ENCODE data around the gene GPR39.

GPR39 gene

GRCh38 chr2:132597831-132598230, 181.2 kb downstream of the GPR39 start:
- no peak for DNase-seq (ENCODE audit: low read depth in 1 of 2, low spot score in 1 of 2)

- no peak for DNase-seq (ENCODE audit: low read depth in 1 of 2, low spot score in 1 of 2)
Measured at GRCh38 chr2:132598536-132598935, 181.9 kb downstream of the GPR39 start.

GRCh38 chr2:132599556-132599955, 183.0 kb downstream of the GPR39 start:
- DNase-seq (ENCODE audit: low read depth in 1 of 2, low spot score in 1 of 2) = no peak

- DNase-seq (ENCODE audit: low read depth in 1 of 2, low spot score in 1 of 2) = no peak
Measured at GRCh38 chr2:132604561-132604960, 188.0 kb downstream of the GPR39 start.

- DNase-seq (ENCODE audit: low read depth in 1 of 2, low spot score in 1 of 2) = no peak
Measured at GRCh38 chr2:132605236-132606180, 188.9 kb downstream of the GPR39 start.

GRCh38 chr2:132606649-132607048, 190.0 kb downstream of the GPR39 start:
- DNase-seq (ENCODE audit: low read depth in 1 of 2, low spot score in 1 of 2) = no peak

- no peak for DNase-seq (ENCODE audit: low read depth in 1 of 2, low spot score in 1 of 2)
Measured at GRCh38 chr2:132607426-132608090, 191.0 kb downstream of the GPR39 start.

- no peak for DNase-seq (ENCODE audit: low read depth in 1 of 2, low spot score in 1 of 2)
Measured at GRCh38 chr2:132608311-132608710, 191.7 kb downstream of the GPR39 start.

- DNase-seq (ENCODE audit: low read depth in 1 of 2, low spot score in 1 of 2) = no peak
Measured at GRCh38 chr2:132609101-132609890, 192.7 kb downstream of the GPR39 start.

GRCh38 chr2:132611719-132612118, 195.1 kb downstream of the GPR39 start:
- DNase-seq (ENCODE audit: low read depth in 1 of 2, low spot score in 1 of 2) = no peak

- no peak for DNase-seq (ENCODE audit: low read depth in 1 of 2, low spot score in 1 of 2)
Measured at GRCh38 chr2:132615329-132616085, 198.9 kb downstream of the GPR39 start.

GRCh38 chr2:132617989-132618388, 201.4 kb downstream of the GPR39 start:
- DNase-seq (ENCODE audit: low read depth in 1 of 2, low spot score in 1 of 2) = no peak

GRCh38 chr2:132618734-132619133, 202.1 kb downstream of the GPR39 start:
- DNase-seq (ENCODE audit: low read depth in 1 of 2, low spot score in 1 of 2) = no peak

GRCh38 chr2:132620115-132620514, 203.5 kb downstream of the GPR39 start:
- no peak for DNase-seq (ENCODE audit: low read depth in 1 of 2, low spot score in 1 of 2)

- DNase-seq (ENCODE audit: low read depth in 1 of 2, low spot score in 1 of 2) = no peak
Measured at GRCh38 chr2:132621131-132621875, 204.7 kb downstream of the GPR39 start.

GRCh38 chr2:132623096-132623839, 206.7 kb downstream of the GPR39 start:
- no peak for DNase-seq (ENCODE audit: low read depth in 1 of 2, low spot score in 1 of 2)

GRCh38 chr2:132627536-132627935, 210.9 kb downstream of the GPR39 start:
- DNase-seq (ENCODE audit: low read depth in 1 of 2, low spot score in 1 of 2) = no peak

- DNase-seq (ENCODE audit: low read depth in 1 of 2, low spot score in 1 of 2) = no peak
Measured at GRCh38 chr2:132632000-132632649, 215.5 kb downstream of the GPR39 start.

GRCh38 chr2:132633635-132634034, 217.0 kb downstream of the GPR39 start:
- DNase-seq (ENCODE audit: low read depth in 1 of 2, low spot score in 1 of 2) = no peak
